ENCODE results near the gene SLC9A6.

DNA sequence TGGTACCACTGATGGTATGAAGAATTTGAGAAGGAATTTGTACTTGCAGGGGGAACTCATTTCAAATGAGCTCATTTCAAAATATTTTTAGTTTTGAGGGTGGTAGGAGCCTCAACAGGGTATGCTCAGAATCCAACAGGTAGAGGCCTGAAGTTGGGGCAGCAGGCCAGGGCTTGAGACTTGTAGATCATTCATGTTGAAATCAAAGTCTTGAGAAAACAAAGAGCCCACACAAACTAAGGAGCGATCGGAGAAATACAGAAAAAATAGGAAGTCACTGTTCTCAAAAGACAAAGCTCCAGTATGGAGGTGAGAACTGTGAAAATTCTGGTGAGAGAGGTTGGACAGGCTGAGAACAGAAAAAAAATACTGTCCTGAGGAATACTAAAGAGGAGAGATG, 979 bp upstream of the SLC9A6 start:
- TF ChIP-seq CTBP1 (IDR thresholded peaks at IDR 0.05; ENCODE audit: borderline replicate concordance) (no peak), ZNF778 (CRISPR knock-in tag; IDR thresholded peaks at IDR 0.05) (no peak), MYC (IDR thresholded peaks at IDR 0.05; ENCODE audit: low read depth, low read length) (no peak), MYC (CRISPR knock-in tag; IDR thresholded peaks at IDR 0.05; ENCODE audit: borderline replicate concordance, low read depth) (no peak), TEAD4 (IDR thresholded peaks at IDR 0.05; ENCODE audit: low read length) (no peak), TEAD4 (CRISPR knock-in tag; IDR thresholded peaks at IDR 0.05; ENCODE audit: borderline replicate concordance) (no peak), PPARD (CRISPR knock-in tag; IDR thresholded peaks at IDR 0.05) (no peak), HMGN3 (IDR thresholded peaks at IDR 0.05; ENCODE audit: borderline replicate concordance, extremely low read depth, insufficient read length, low read depth, low read length) (no peak), HDAC1 (IDR thresholded peaks at IDR 0.05) (no peak), RAD51 (IDR thresholded peaks at IDR 0.05; ENCODE audit: borderline replicate concordance, low read depth) (no peak)
- TF ChIP-seq, protein P1, sequence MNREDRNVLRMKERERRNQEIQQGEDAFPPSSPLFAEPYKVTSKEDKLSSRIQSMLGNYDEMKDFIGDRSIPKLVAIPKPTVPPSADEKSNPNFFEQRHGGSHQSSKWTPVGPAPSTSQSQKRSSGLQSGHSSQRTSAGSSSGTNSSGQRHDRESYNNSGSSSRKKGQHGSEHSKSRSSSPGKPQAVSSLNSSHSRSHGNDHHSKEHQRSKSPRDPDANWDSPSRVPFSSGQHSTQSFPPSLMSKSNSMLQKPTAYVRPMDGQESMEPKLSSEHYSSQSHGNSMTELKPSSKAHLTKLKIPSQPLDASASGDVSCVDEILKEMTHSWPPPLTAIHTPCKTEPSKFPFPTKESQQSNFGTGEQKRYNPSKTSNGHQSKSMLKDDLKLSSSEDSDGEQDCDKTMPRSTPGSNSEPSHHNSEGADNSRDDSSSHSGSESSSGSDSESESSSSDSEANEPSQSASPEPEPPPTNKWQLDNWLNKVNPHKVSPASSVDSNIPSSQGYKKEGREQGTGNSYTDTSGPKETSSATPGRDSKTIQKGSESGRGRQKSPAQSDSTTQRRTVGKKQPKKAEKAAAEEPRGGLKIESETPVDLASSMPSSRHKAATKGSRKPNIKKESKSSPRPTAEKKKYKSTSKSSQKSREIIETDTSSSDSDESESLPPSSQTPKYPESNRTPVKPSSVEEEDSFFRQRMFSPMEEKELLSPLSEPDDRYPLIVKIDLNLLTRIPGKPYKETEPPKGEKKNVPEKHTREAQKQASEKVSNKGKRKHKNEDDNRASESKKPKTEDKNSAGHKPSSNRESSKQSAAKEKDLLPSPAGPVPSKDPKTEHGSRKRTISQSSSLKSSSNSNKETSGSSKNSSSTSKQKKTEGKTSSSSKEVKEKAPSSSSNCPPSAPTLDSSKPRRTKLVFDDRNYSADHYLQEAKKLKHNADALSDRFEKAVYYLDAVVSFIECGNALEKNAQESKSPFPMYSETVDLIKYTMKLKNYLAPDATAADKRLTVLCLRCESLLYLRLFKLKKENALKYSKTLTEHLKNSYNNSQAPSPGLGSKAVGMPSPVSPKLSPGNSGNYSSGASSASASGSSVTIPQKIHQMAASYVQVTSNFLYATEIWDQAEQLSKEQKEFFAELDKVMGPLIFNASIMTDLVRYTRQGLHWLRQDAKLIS (CRISPR knock-in tag; IDR thresholded peaks at IDR 0.05): no peak
- TF ChIP-seq, protein P2, sequence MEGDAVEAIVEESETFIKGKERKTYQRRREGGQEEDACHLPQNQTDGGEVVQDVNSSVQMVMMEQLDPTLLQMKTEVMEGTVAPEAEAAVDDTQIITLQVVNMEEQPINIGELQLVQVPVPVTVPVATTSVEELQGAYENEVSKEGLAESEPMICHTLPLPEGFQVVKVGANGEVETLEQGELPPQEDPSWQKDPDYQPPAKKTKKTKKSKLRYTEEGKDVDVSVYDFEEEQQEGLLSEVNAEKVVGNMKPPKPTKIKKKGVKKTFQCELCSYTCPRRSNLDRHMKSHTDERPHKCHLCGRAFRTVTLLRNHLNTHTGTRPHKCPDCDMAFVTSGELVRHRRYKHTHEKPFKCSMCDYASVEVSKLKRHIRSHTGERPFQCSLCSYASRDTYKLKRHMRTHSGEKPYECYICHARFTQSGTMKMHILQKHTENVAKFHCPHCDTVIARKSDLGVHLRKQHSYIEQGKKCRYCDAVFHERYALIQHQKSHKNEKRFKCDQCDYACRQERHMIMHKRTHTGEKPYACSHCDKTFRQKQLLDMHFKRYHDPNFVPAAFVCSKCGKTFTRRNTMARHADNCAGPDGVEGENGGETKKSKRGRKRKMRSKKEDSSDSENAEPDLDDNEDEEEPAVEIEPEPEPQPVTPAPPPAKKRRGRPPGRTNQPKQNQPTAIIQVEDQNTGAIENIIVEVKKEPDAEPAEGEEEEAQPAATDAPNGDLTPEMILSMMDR (IDR thresholded peaks at IDR 0.05 in 2 of 3, conservative IDR thresholded peaks at IDR 0.05 in 1 of 3; ENCODE audit: insufficient read depth in 2 of 3, low read depth in 1 of 3, low read length in 3 of 3): no peak
- TF ChIP-seq, protein P3, sequence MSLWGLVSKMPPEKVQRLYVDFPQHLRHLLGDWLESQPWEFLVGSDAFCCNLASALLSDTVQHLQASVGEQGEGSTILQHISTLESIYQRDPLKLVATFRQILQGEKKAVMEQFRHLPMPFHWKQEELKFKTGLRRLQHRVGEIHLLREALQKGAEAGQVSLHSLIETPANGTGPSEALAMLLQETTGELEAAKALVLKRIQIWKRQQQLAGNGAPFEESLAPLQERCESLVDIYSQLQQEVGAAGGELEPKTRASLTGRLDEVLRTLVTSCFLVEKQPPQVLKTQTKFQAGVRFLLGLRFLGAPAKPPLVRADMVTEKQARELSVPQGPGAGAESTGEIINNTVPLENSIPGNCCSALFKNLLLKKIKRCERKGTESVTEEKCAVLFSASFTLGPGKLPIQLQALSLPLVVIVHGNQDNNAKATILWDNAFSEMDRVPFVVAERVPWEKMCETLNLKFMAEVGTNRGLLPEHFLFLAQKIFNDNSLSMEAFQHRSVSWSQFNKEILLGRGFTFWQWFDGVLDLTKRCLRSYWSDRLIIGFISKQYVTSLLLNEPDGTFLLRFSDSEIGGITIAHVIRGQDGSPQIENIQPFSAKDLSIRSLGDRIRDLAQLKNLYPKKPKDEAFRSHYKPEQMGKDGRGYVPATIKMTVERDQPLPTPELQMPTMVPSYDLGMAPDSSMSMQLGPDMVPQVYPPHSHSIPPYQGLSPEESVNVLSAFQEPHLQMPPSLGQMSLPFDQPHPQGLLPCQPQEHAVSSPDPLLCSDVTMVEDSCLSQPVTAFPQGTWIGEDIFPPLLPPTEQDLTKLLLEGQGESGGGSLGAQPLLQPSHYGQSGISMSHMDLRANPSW (CRISPR knock-in tag; IDR thresholded peaks at IDR 0.05): no peak

All from K562 (cell line).